Upper lobe of right lung (tissue), 1 donor: ENCODE measurements around the gene AMPD1. TPM values are rescaled to one million over a fixed set of nuclear protein-coding genes. Genes with fewer than 3 reads are reported as not detected.

ENCODE experiments used
- ATAC-seq: fragments of 200-7000 bp; cut with Tn5 transposase; one replicate; pipeline ENCODE4 v1.9.1; 2020; ENCODE audit warnings: mild to moderate bottlenecking, moderate library complexity
- DNase-seq: peaks from one replicate; pipeline ENCODE4 v3.0.0-alpha.2; 2020
- H3K27ac ChIP-seq: fragments of 200-600 bp; one replicate; pipeline ENCODE4 v1.8.0; 2022
- H3K27me3 ChIP-seq: fragments of 200-600 bp; one replicate; pipeline ENCODE4 v1.8.0; 2022; ENCODE audit warnings: mild to moderate bottlenecking
- H3K36me3 ChIP-seq: fragments of 200-600 bp; one replicate; pipeline ENCODE4 v1.8.0; 2022
- H3K4me1 ChIP-seq: fragments of 200-600 bp; one replicate; pipeline ENCODE4 v1.8.0; 2022
- H3K4me3 ChIP-seq: fragments of 200-600 bp; one replicate; pipeline ENCODE4 v1.8.0; 2022; ENCODE audit warnings: mild to moderate bottlenecking
- H3K9me3 ChIP-seq: fragments of 200-600 bp; one replicate; pipeline ENCODE4 v1.8.0; 2022
- intact Hi-C: fragments of 100-400 bp; cut with DNase I; formaldehyde crosslinking; loops from one replicate; pipeline ENCODE4 v1.11.0; 2022
- long read RNA-seq: library from polyadenylated mRNA; unstranded; transcript quantifications from one replicate; pipeline ENCODE4 v2.0.0, GENCODE V29; 2021
- total RNA-seq: library from RNA; stranded (reverse); fragmentation: NEBNext Ultra II Directional; extraction: Animal tissue kit (Norgen Biotek cat#: 25700); gene quantifications from one replicate; pipeline ENCODE4 v1.2.1, GENCODE V29; 2021
- TF ChIP-seq, protein P1 (sequence below): fragments of 200-600 bp; IDR thresholded peaks from one replicate; pipeline ENCODE4 v1.8.0; 2022; ENCODE audit warnings: antibody characterized with exemption
- donor health status: DM: no; HTN: yes; CAD: no; lungs with severe emphysema.

The AMPD1 gene
- total RNA-seq = not detected
- long read RNA-seq = 0 reads

DNA sequence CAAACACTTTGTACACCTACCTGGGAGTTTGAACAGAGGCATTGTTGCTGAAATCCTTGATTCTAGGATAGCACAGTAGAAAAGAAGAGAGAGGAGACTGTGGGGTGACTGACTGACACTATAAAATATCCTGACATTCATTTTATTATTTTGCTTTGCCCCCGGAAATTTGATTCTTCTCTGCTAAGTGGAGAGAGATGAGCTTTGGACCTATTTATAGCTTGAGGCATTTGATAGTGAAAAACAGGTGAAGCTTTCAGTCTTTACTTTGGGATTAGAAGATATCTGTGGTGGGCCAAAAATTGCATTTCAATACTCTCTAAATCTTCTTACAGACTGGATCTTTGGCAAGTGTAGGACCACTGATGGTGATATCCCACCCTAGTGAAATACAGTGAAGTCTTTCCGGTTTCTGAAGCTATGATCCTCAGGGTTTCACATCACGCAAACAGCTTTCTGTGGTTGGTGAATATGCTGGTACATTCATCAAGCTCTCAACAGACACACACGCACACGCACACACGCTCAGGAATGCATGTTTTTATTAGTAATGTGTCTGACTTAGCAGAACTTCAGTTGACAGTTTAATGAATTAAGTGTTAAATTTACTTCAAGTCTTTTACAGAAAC is at the start of gene AMPD1:
TSS of gene AMPD1 (minus strand) at position 117 of the 629 bp plus-strand sequence. CDS start at position 42, 75 bp downstream.
- intact Hi-C loops = no loop called here
- DNase-seq (no peak), ATAC-seq (no peak)
- H3K4me1 ChIP-seq = no peaks in the 10 kb centered on the region
- H3K27me3 ChIP-seq = peaks cover 5% of the 10 kb centered on the region
- H3K36me3 ChIP-seq = no peaks in the 10 kb centered on the region
- H3K4me3 ChIP-seq = no peak within 1 kb of the TSS
- TF ChIP-seq, protein P1, sequence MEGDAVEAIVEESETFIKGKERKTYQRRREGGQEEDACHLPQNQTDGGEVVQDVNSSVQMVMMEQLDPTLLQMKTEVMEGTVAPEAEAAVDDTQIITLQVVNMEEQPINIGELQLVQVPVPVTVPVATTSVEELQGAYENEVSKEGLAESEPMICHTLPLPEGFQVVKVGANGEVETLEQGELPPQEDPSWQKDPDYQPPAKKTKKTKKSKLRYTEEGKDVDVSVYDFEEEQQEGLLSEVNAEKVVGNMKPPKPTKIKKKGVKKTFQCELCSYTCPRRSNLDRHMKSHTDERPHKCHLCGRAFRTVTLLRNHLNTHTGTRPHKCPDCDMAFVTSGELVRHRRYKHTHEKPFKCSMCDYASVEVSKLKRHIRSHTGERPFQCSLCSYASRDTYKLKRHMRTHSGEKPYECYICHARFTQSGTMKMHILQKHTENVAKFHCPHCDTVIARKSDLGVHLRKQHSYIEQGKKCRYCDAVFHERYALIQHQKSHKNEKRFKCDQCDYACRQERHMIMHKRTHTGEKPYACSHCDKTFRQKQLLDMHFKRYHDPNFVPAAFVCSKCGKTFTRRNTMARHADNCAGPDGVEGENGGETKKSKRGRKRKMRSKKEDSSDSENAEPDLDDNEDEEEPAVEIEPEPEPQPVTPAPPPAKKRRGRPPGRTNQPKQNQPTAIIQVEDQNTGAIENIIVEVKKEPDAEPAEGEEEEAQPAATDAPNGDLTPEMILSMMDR = no peak
- H3K9me3 ChIP-seq = no peaks in the 10 kb centered on the region
- no peak within 1 kb of the TSS for H3K27ac ChIP-seq

DNA sequence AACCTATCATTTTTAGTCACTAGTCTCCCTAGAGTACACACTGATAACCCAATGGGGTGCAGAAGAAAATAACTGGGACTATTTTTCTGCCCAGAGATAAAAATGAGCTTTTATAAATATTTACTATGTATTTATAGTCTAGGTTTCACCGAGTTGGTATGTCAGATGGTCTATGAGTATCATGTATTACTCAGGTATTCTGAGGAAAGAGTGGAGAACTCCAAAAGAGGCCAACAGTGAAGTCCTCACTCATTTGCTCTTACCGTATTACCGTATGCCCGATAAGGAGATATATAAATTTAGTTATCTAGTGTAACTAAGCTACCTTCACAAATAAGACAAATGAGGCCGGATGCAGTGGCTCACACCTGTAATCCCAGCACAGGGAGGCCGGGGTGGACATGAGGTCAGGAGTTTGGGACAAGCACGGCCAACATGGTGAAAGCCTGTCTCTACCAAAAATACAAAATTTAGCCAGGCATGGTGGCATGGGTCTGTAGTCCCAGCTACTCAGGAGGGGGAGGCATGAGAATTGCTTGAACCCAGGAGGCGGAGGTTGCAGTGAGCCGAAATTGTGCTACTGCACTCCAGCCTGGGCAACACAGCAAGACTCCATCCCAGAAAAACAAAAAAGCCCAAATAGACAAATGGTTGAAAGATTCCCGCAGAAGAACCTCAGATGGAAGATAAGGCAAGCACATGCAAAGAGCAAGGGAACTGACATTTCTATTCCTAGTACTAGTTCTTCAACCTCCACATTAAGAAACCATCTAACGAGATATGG is 46.8 kb upstream of the AMPD1 start:
- Histone ChIP-seq H3K27me3 (no peaks in the 10 kb centered on the region), H3K4me3 (no peak overlapping the region), H3K9me3 (no peaks in the 10 kb centered on the region), H3K4me1 (no peaks in the 10 kb centered on the region), H3K27ac (no peak overlapping the region), H3K36me3 (peaks cover 61% of the 10 kb centered on the region)
- intact Hi-C loops = no loop called here
- TF ChIP-seq, protein P1 = no peak
- no peak for ATAC-seq
- DNase-seq = no peak

DNA sequence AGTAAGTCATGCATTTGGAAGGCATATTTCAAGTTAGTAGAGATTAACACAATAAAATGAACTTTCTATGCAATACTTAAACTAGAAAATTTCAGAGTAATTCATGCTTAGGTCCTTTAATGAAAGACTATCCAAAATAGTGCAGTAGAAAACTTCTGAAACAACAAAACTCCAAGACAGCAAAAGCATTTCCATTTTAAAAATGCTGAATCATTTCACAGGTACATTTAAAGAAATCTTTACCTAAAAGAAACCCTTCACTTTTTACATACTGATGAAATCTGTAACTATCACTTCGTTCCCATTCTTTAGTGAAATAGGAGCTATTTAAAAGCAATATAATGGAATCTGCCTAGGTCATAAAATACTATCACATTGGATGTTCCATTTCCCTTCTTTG is 45.0 kb upstream of the AMPD1 start:
- Histone ChIP-seq H3K27ac (no peak overlapping the region), H3K9me3 (no peaks in the 10 kb centered on the region), H3K36me3 (peaks cover 61% of the 10 kb centered on the region), H3K4me3 (no peak overlapping the region), H3K4me1 (no peaks in the 10 kb centered on the region), H3K27me3 (no peaks in the 10 kb centered on the region)
- intact Hi-C loops = no loop called here
- TF ChIP-seq, protein P1 = no peak
- no peak for DNase-seq
- ATAC-seq = no peak

DNA sequence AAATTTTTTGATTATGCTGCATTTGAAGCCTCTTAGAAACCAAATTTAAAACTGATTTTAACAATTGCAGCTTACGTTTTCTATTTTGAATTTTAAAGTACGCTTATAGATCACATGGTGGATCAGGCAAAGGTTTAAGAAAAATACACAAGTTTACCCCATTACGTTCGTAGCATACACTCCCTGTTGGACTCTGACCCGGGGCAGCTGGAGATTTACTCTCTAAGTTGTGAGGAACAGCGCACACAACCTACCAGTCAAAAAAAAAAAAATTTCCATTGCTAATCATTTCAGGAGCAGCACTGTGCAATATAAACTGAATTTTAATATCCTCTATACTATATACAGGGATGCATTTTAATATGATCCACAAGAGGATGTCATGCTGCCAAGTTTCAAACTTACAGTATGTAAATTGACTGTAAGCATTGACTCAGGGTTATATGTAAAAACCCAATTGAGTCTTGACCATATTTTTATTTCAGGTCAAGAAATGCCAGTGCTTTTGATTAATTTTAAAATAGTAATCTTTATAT is 42.0 kb upstream of the AMPD1 start:
- no peak overlapping the region for H3K4me3 ChIP-seq
- TF ChIP-seq, protein P1 = no peak
- peaks cover 88% of the 10 kb centered on the region for H3K36me3 ChIP-seq
- H3K9me3 ChIP-seq = no peaks in the 10 kb centered on the region
- H3K4me1 ChIP-seq = no peaks in the 10 kb centered on the region
- DNase-seq (no peak), ATAC-seq (no peak)
- H3K27ac ChIP-seq = no peak overlapping the region
- intact Hi-C loops = no loop called here
- no peaks in the 10 kb centered on the region for H3K27me3 ChIP-seq

DNA sequence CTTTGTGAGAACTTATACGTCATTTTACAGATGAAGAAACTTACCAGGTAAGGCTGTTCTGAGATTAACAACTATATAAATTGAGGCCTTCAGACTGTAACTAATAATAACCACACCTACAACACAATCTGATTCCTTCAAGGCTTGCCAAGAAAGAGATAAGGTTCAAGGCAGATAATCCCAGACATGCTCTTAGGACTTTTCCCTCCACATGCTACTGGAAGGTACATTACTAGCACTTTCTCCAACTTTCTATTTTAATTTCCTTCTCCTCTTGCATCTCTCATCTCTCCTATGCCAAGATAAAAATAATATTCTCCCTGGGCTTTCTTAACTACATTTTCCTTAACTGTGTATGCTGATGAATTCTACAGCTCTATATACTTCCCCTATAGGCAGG is 40.1 kb upstream of the AMPD1 start:
- Histone ChIP-seq H3K36me3 (peaks cover 96% of the 10 kb centered on the region), H3K4me1 (no peaks in the 10 kb centered on the region), H3K4me3 (no peak overlapping the region), H3K27ac (no peak overlapping the region), H3K27me3 (no peaks in the 10 kb centered on the region), H3K9me3 (no peaks in the 10 kb centered on the region)
- intact Hi-C loops = no loop called here
- no peak for ATAC-seq
- DNase-seq = no peak
- TF ChIP-seq, protein P1 = no peak
